GM23338 (cell line): ENCODE measurements around the gene CS. TPM values are rescaled to one million over a fixed set of nuclear protein-coding genes. Genes with fewer than 3 reads are reported as not detected.

ENCODE experiments used
- ATAC-seq: fragments of 200-7000 bp; cut with Tn5 transposase; 3 replicates; pipeline ENCODE4 v1.9.1; 2020
- DNase-seq: peaks from one replicate; pipeline ENCODE4 v3.0.0-alpha.2; 2015; ENCODE audit warnings: low spot score
- H2AFZ ChIP-seq: fragments of 200-600 bp; sonication (generic); 2 replicates; pipeline ENCODE4 v1.8.0; 2016; ENCODE audit warnings: antibody characterized with exemption, mild to moderate bottlenecking, moderate library complexity
- H3F3A ChIP-seq: fragments of 200-600 bp; sonication (generic); replicated peaks from 2 replicates; pipeline ENCODE4 v1.8.0; 2017; ENCODE audit warnings: antibody characterized with exemption, mixed run types, low read depth
- H3K27ac ChIP-seq: fragments of 200-600 bp; sonication (generic); 2 replicates; pipeline ENCODE4 v1.6.1; 2016; ENCODE audit warnings: low read depth
- H3K27me3 ChIP-seq: fragments of 200-600 bp; sonication (generic); 2 replicates; pipeline ENCODE4 v1.8.0; 2016; ENCODE audit warnings: mild to moderate bottlenecking, mixed run types, moderate library complexity; ENCODE audit not compliant: insufficient read depth
- H3K36me3 ChIP-seq: fragments of 200-600 bp; sonication (generic); 2 replicates; pipeline ENCODE4 v1.8.0; 2016; ENCODE audit warnings: mild to moderate bottlenecking; ENCODE audit not compliant: insufficient read depth
- H3K4me1 ChIP-seq: fragments of 200-600 bp; sonication (generic); 2 replicates; pipeline ENCODE4 v1.8.0; 2016; ENCODE audit warnings: mild to moderate bottlenecking, moderate library complexity; ENCODE audit not compliant: insufficient read depth
- H3K4me2 ChIP-seq: fragments of 200-600 bp; sonication (generic); 2 replicates; pipeline ENCODE4 v1.7.1; 2017; ENCODE audit warnings: mixed run types
- H3K4me3 ChIP-seq: fragments of 200-600 bp; sonication (generic); 2 replicates; pipeline ENCODE4 v1.6.1; 2016; ENCODE audit warnings: mixed run types
- H3K79me2 ChIP-seq: fragments of 200-600 bp; sonication (generic); replicated peaks from 2 replicates; pipeline ENCODE4 v1.8.0; 2017; ENCODE audit warnings: mild to moderate bottlenecking; ENCODE audit not compliant: insufficient read depth
- H3K9me2 ChIP-seq: fragments of 200-600 bp; sonication (generic); 2 replicates; pipeline ENCODE4 v1.8.0; 2017; ENCODE audit not compliant: insufficient read depth
- H4K20me1 ChIP-seq: fragments of 200-600 bp; sonication (generic); replicated peaks from 2 replicates; pipeline ENCODE4 v1.8.0; 2017; ENCODE audit warnings: mild to moderate bottlenecking; ENCODE audit not compliant: insufficient read depth
- H3K27ac Mint-ChIP-seq: 2 replicates; pipeline ENCODE4 v1.8.0; 2020; ENCODE audit warnings: inconsistent platforms, mild to moderate bottlenecking, moderate library complexity, mixed read lengths
- H3K27me3 Mint-ChIP-seq: 3 replicates; pipeline ENCODE4 v1.8.0; 2022; ENCODE audit warnings: low read depth, mild to moderate bottlenecking, moderate library complexity, mixed read lengths, inconsistent platforms; ENCODE audit not compliant: insufficient read depth, poor library complexity
- H3K36me3 Mint-ChIP-seq: 3 replicates; pipeline ENCODE4 v1.8.0; 2021; ENCODE audit warnings: low read depth, mild to moderate bottlenecking, inconsistent platforms, moderate library complexity, mixed read lengths
- H3K4me1 Mint-ChIP-seq: 3 replicates; pipeline ENCODE4 v1.8.0; 2020; ENCODE audit warnings: mild to moderate bottlenecking, inconsistent platforms, mixed read lengths
- H3K4me3 Mint-ChIP-seq: 3 replicates; pipeline ENCODE4 v1.8.0; 2021; ENCODE audit warnings: moderate library complexity, mild to moderate bottlenecking, inconsistent platforms, mixed read lengths
- H3K9me3 Mint-ChIP-seq: 3 replicates; pipeline ENCODE4 v1.8.0; 2020; ENCODE audit warnings: moderate library complexity, mild to moderate bottlenecking, inconsistent platforms, mixed read lengths
- CTCF ChIP-seq, 2 experiments: fragments of 200-600 bp in 1 of 2; sonication (generic) in 1 of 2; conservative IDR thresholded peaks; 2 replicates each; pipeline versions ENCODE4 v1.5.1 to v1.6.1; 2016 to 2017; ENCODE audit warnings: antibody characterized with exemption in 2 of 2, low read depth in 2 of 2, mild to moderate bottlenecking in 2 of 2, moderate library complexity in 1 of 2
- EZH2phosphoT487 ChIP-seq: fragments of 200-600 bp; sonication (generic); IDR thresholded peaks from one replicate; pipeline ENCODE4 v1.8.1; 2018; ENCODE audit warnings: antibody characterized with exemption; ENCODE audit not compliant: unreplicated experiment
- NANOG ChIP-seq: IDR thresholded peaks from 2 replicates; pipeline ENCODE4 v1.6.1; 2016; ENCODE audit warnings: antibody characterized with exemption, borderline replicate concordance
- REST ChIP-seq: IDR thresholded peaks from one replicate; pipeline ENCODE4 v1.6.1; 2018; ENCODE audit warnings: antibody characterized with exemption; ENCODE audit not compliant: unreplicated experiment
- ZNF331 ChIP-seq: fragments of 250-450 bp; sonication (Bioruptor Pico); IDR thresholded peaks from 2 replicates; pipeline ENCODE4 v1.5.0; 2020; ENCODE audit warnings: low read depth, mild to moderate bottlenecking, moderate library complexity
- ZNF462 ChIP-seq: fragments of 250-450 bp; sonication (Bioruptor Pico); IDR thresholded peaks from 2 replicates; pipeline ENCODE4 v1.5.0; 2020; ENCODE audit warnings: mild to moderate bottlenecking, moderate library complexity
- polyA plus RNA-seq: library from polyadenylated mRNA; unstranded; fragments of >200 nt; fragmentation: Nextera tagmentation; extraction: Ambion mirVana; gene quantifications from 2 replicates; pipeline ENCODE4 v1.2.1, GENCODE V29; 2016
- total RNA-seq: library from RNA; depleted of rRNA; stranded (reverse); fragments of >200 nt; shearing (Covaris generic); gene quantifications from 2 replicates; pipeline ENCODE4 v1.2.3, GENCODE V29; 2014

The CS gene
- total and polyA plus RNA-seq, 2 experiments from 2014 or later = 63.3 to 166 TPM

- Histone ChIP-seq H3K27ac (no peak overlapping the region), H3K9me2 (no peaks in the 10 kb centered on the region), H3K4me2 (no peak overlapping the region), H3K27me3 (no peaks in the 10 kb centered on the region), H3F3A (peaks cover 19% of the 10 kb centered on the region), H3K4me1 (peaks cover 17% of the 10 kb centered on the region), H4K20me1 (peaks cover 14% of the 10 kb centered on the region), H2AFZ (no peak overlapping the region), H3K36me3 (peaks cover 15% of the 10 kb centered on the region; the same call in 1 of the 2 replicates), H3K4me3 (no peak overlapping the region), H3K79me2 (peaks cover 13% of the 10 kb centered on the region; the same call in 1 of the 2 replicates)
- peaks cover 25% of the 10 kb centered on the region for H3K27me3 Mint-ChIP-seq
- no peaks in the 10 kb centered on the region; the same call in 1 of the 3 replicates for H3K9me3 Mint-ChIP-seq
- H3K4me3 Mint-ChIP-seq = no peak overlapping the region
- ATAC-seq = no peak
- no peak for DNase-seq
- H3K36me3 Mint-ChIP-seq = peaks cover 11% of the 10 kb centered on the region
- TF ChIP-seq ZNF462 (CRISPR knock-in tag) = no peak
- H3K27ac Mint-ChIP-seq = no peak overlapping the region
- peaks cover 18% of the 10 kb centered on the region for H3K4me1 Mint-ChIP-seq
Observed at GRCh38 chr12:56260380-56260779, 39.8 kb downstream of the CS start.

- H3K79me2 ChIP-seq = peaks cover 13% of the 10 kb centered on the region; the same call in 1 of the 2 replicates
- H3K4me2 ChIP-seq = peak overlapping the region; percentile 99
- no peak for ATAC-seq
- Mint-ChIP-seq H3K27ac (no peak overlapping the region), H3K4me3 (peak overlapping the region; percentile 85), H3K9me3 (no peaks in the 10 kb centered on the region; the same call in 1 of the 3 replicates), H3K4me1 (peaks cover 18% of the 10 kb centered on the region), H3K36me3 (peaks cover 27% of the 10 kb centered on the region), H3K27me3 (peaks cover 23% of the 10 kb centered on the region)
- H3F3A ChIP-seq = peaks cover 24% of the 10 kb centered on the region
- no peaks in the 10 kb centered on the region for H3K9me2 ChIP-seq
- H3K4me1 ChIP-seq = peaks cover 17% of the 10 kb centered on the region
- no peaks in the 10 kb centered on the region for H3K27me3 ChIP-seq
- H3K4me3 ChIP-seq = peak overlapping the region; percentile 95
- peaks cover 16% of the 10 kb centered on the region for H4K20me1 ChIP-seq
- H3K27ac ChIP-seq = peak overlapping the region; percentile 75; the same call in 1 of the 2 replicates
- peak overlapping the region; percentile 100 for H2AFZ ChIP-seq
- H3K36me3 ChIP-seq = peaks cover 27% of the 10 kb centered on the region
- peak; percentile 35 for DNase-seq
- TF ChIP-seq REST (no peak), ZNF331 (CRISPR knock-in tag) (no peak), NANOG (no peak), CTCF (conservative IDR thresholded peaks at IDR 0.05; ENCODE audit: low read depth in 2 of 2) (no peak), EZH2phosphoT487 (no peak)
Observed at GRCh38 chr12:56258820-56259183, 41.3 kb downstream of the CS start.
